Measurements from ENCODE around the gene PIGT. TPM values are rescaled to one million over a fixed set of nuclear protein-coding genes. Genes with fewer than 3 reads are reported as not detected.

PIGT gene
- total RNA-seq, 1 experiment from 2014 or later = 259 TPM

- H3K27me3 Mint-ChIP-seq (ENCODE audit: insufficient read depth, unreplicated experiment) = no peaks in the 10 kb centered on the region
- Histone ChIP-seq H3K27me3 (replicated peaks; ENCODE audit: control insufficient read depth, insufficient read depth, low read length) (no peaks in the 10 kb centered on the region), H3K36me3 (ENCODE audit: control insufficient read depth, insufficient read depth, low read length) (no peaks in the 10 kb centered on the region), H3K4me1 (no peaks in the 10 kb centered on the region), H3K4me3 (ENCODE audit: low read depth, low read length) (no peak overlapping the region), H3K9me3 (no peaks in the 10 kb centered on the region)
- POLR2A ChIA-PET = interaction anchor here (0.9 to 1.3 kb wide), 2 partner anchors 8 to 60 kb away, joined by 3 to 4 read pairs; no protein-coding TSS in a partner anchor
- CTCF ChIA-PET = interaction anchor here (0.6 to 2.0 kb wide), 2 partner anchors 51 to 60 kb away, joined by 3 to 7 read pairs; no protein-coding TSS in a partner anchor
- no peak for DNase-seq
- H3K4me3 Mint-ChIP-seq (ENCODE audit: unreplicated experiment) = no peak overlapping the region
- no peak overlapping the region for H3K27ac Mint-ChIP-seq (ENCODE audit: unreplicated experiment)
- H3K36me3 Mint-ChIP-seq (ENCODE audit: insufficient read depth, unreplicated experiment) = peaks cover 6% of the 10 kb centered on the region
- no peaks in the 10 kb centered on the region for H3K4me1 Mint-ChIP-seq (ENCODE audit: low read depth, unreplicated experiment)
- no TSS peak for BruUV-seq (replicated peaks)
- TF ChIP-seq CTCF (IDR thresholded peaks at IDR 0.05; ENCODE audit: insufficient read depth in 1 of 2, low read depth in 1 of 2, low read length in 1 of 2, severe bottlenecking in 1 of 2, unreplicated experiment in 1 of 2) = no peak
- H3K9me3 Mint-ChIP-seq (ENCODE audit: unreplicated experiment) = no peaks in the 10 kb centered on the region
- intact Hi-C loops (cut with micrococcal nuclease; ENCODE audit: unreplicated experiment) = no loop called here
These were observed 38.7 kb upstream of the PIGT start for GRCh38 chr20:45377269-45377668.

- ChIA-PET CTCF (no interaction called here), POLR2A (interaction anchor here (1.3 kb wide), 1 partner anchor 59 kb away, joined by 4 read pairs; no protein-coding TSS in a partner anchor)
- Mint-ChIP-seq H3K4me3 (ENCODE audit: unreplicated experiment) (no peak within 1 kb of the TSS), H3K27me3 (ENCODE audit: insufficient read depth, unreplicated experiment) (no peaks in the 10 kb centered on the region), H3K9me3 (ENCODE audit: unreplicated experiment) (no peaks in the 10 kb centered on the region), H3K4me1 (ENCODE audit: low read depth, unreplicated experiment) (no peaks in the 10 kb centered on the region), H3K36me3 (ENCODE audit: insufficient read depth, unreplicated experiment) (peaks cover 6% of the 10 kb centered on the region), H3K27ac (ENCODE audit: unreplicated experiment) (no peak within 1 kb of the TSS)
- intact Hi-C loops (cut with micrococcal nuclease; ENCODE audit: unreplicated experiment) = no loop called here
- Histone ChIP-seq H3K9me3 (no peaks in the 10 kb centered on the region), H3K4me1 (no peaks in the 10 kb centered on the region), H3K4me3 (ENCODE audit: low read depth, low read length) (no peak within 1 kb of the TSS), H3K36me3 (ENCODE audit: control insufficient read depth, insufficient read depth, low read length) (no peaks in the 10 kb centered on the region), H3K27me3 (replicated peaks; ENCODE audit: control insufficient read depth, insufficient read depth, low read length) (no peaks in the 10 kb centered on the region)
- no TSS peak for BruUV-seq (replicated peaks)
- DNase-seq = no peak
- TF ChIP-seq CTCF (IDR thresholded peaks at IDR 0.05; ENCODE audit: insufficient read depth in 1 of 2, low read depth in 1 of 2, low read length in 1 of 2, severe bottlenecking in 1 of 2, unreplicated experiment in 1 of 2) = no peak
These were observed 37.8 kb upstream of the PIGT start, which contains the start of gene TP53TG5 for GRCh38 chr20:45378191-45378590. TP53TG5 (minus strand) TSS chr20:45378325; CDS start chr20:45378236, 89 bp downstream.

- H3K4me3 Mint-ChIP-seq (ENCODE audit: unreplicated experiment) = no peak overlapping the region
- CTCF ChIA-PET = no interaction called here
- Histone ChIP-seq H3K9me3 (no peaks in the 10 kb centered on the region), H3K27me3 (replicated peaks; ENCODE audit: control insufficient read depth, insufficient read depth, low read length) (no peaks in the 10 kb centered on the region), H3K36me3 (ENCODE audit: control insufficient read depth, insufficient read depth, low read length) (no peaks in the 10 kb centered on the region), H3K4me3 (ENCODE audit: low read depth, low read length) (no peak overlapping the region), H3K4me1 (no peaks in the 10 kb centered on the region)
- peaks cover 2% of the 10 kb centered on the region for H3K27me3 Mint-ChIP-seq (ENCODE audit: insufficient read depth, unreplicated experiment)
- no peak for DNase-seq
- POLR2A ChIA-PET = no interaction called here
- peaks cover 9% of the 10 kb centered on the region for H3K9me3 Mint-ChIP-seq (ENCODE audit: unreplicated experiment)
- no peaks in the 10 kb centered on the region for H3K36me3 Mint-ChIP-seq (ENCODE audit: insufficient read depth, unreplicated experiment)
- intact Hi-C loops (cut with micrococcal nuclease; ENCODE audit: unreplicated experiment) = no loop called here
- no peak overlapping the region for H3K27ac Mint-ChIP-seq (ENCODE audit: unreplicated experiment)
- BruUV-seq (replicated peaks) = no TSS peak
- no peaks in the 10 kb centered on the region for H3K4me1 Mint-ChIP-seq (ENCODE audit: low read depth, unreplicated experiment)
- TF ChIP-seq CTCF (IDR thresholded peaks at IDR 0.05; ENCODE audit: insufficient read depth in 1 of 2, low read depth in 1 of 2, low read length in 1 of 2, severe bottlenecking in 1 of 2, unreplicated experiment in 1 of 2) = no peak
These were observed 28.7 kb upstream of the PIGT start for GRCh38 chr20:45387274-45387673.

Data from Caco-2 (cell line).